ENCODE measurements around the gene ATL2.
"Not testable (repeated sequence)": the region's sequence is repeated elsewhere in the genome, so short reads cannot be mapped to it uniquely, and the experiment has no call there.

The ATL2 gene

DNA sequence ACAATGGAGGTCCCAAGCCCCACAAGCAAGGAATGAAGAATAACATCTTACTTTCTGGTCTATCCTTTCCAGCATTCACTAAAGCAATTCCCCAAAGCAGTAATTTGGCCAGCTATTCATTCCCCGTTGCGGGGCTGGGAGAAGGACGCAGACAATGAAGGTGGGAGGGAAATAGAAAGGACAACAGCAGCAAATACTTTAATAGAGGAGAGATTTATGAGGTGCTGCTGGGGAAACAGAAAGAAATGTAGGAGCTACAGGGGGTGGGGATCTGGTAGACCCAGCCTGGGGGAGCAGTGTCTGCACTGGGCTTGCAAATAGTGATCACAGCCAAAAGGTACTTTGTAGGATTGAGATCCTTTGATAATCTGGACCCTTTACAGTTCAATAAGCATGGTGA is 13.9 kb upstream of the ATL2 start:
- DNase-seq (ENCODE audit: low read depth), result no peak

DNA sequence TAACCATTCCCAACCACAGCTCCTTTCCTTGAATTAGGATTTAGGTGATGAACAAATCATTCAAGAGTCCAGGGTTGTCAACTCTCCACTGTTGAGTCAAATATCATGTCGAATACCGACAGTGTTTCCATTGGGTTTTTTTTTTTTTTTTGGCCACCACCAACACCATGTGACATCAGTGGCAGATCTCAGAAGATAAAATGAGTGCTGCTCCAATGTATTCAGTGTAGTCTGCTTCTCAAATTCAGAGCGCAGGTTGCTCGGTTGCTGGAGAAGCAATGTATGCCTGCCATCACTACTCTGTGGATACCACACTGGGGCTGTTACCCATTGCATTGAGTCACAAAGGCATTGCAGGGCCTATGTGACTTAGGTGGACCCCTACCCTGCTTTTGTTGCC is 10.8 kb upstream of the ATL2 start:
- DNase-seq (ENCODE audit: low read depth), result no peak

DNA sequence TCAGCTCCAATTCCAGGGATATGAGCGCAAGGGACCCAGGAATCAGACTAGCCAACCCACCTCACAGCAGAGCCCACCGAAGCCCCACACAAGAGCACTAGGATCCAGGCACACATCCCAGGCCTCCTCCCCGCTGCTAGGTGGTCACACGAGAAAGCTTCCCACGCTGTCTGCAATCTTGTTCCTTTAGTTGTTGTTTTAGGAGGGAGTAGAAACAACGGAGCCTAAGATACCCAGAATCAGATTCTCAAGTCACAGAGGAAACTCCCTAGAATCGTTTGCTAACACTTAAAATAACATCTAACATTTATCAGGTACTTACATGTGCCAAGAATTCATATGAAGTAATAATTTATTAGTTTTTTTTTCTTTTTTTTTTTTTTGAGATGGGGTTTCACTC is 9.7 kb upstream of the ATL2 start:
- DNase-seq (ENCODE audit: low read depth), result no peak

DNA sequence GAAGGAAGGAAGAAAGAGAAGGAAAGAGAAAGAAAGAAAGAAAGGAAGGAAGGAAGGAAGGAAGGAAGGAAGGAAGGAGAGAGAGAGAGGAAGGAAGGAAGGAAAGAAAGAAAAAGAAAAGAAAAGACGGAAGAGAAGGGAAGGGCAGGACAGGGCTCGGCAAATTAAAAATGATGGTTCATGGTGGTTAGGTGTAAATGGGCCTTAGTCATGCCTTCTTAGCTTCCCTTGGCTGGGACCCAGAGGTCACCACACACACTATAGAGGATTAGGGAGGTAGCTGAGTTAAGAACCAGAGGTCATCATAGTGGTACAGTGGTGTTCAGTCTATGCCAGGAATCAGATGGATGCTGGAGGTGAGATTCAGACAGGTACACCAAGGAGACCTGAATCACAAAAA is 9.3 kb upstream of the ATL2 start:
- DNase-seq (ENCODE audit: low read depth), result peak; percentile 12

DNA sequence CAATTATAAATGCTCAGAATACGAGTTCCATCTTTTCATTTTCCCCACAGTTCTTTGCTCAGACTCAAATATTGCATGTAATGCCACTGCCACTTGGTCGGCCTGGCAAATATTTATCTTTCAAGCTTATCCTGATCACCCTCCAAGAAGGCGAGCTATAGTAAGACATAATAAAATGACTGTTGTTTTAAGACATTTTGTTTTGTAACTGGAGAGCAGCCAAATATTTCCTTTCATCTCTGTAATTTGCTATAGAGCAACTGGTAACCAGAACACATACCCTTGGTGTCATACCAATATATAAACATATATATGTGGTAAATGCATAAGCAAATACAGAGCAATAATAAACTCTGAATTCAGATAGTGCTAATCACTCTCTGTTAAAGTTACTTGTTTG is 7.3 kb upstream of the ATL2 start:
- DNase-seq (ENCODE audit: low read depth), result no peak

DNA sequence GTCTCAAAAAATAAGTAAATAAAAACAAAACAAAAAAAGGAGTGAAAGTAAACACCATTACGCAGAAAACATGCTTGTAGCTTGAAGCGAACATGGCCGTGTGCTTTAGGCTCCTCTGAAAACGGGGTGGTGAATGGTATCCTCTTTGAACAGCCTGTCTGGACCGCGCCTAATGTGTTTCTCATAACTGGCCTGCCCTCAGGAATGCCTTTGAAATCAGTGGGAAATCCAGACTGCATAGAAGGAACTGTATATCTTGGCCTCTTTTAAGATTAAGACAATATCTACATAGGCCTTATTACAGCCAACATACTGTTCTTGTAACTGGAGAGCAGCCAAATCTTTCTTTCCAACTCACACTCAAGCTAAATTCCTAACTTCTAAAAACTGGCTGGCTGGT is 6.7 kb upstream of the ATL2 start:
- not testable (repeated sequence) for DNase-seq (ENCODE audit: low read depth)

DNA sequence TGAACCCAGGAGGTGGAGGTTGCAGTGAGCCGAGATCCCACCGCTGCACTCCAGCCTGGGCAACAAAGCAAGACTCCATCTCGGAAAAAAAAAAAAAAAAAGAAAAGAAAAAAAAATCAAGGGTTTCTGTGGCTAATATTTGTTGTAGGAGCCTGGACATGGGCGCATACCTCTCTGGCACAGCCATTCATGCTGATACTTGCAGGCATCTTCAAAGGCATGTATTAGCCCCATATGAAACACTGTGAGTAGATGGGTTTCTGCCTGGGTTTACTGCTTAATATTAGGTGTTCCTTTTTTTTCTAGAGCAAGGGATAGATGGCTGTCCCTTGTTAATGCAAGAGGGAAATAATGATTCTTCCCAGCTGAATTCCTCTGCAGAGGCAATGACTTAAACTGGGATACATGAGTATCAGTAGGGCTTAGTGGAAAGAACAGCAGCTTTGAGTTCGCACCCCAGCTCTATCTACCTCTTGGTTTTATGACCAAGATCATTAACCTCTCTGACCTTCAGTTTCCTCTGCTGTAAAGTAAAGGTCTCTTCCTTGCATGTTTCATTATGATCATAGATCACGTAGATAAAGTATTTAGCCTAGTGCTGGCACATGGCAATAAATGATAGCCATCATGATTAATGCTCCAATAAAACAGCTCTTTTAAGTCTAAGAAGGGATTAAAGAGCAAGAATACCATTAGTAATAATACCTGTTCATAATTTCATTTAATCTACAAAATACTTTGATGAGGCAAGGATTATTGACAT is 4.5 kb upstream of the ATL2 start:
- DNase-seq (ENCODE audit: low read depth), result no peak

DNA sequence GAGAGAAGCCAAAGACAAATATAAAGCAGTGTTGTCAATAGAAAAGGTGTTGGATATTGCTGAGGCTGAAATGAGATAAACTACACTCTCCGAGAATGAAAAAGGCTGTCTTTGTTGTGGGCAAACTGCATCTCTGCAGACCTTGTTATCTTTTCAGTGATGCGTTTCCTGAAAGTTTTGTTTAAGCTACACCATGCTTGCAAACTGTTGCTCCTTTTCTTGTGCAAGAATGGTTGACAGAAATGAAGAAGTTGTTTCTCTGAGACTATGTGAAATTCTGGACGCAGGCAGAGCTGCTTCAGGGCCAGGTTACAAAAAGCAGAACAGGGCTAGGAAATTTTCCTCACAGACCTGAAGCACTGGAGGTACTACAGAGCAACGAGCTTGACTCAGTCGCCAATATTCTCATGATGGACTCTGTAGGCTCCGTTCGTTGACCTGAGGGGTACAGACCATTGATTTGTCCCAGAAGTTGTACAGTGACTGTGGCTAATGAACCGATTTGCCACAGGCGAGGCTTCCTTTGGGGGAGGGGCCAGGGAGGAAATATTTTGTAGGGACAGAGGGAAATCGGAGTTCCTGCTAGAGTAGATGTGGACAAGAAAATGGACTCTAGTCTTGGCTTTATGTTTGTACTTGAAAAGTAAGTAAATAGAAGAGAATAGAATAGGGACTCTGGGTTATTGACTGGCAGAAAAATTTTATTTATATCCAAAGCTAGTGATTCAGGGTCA is 3.5 kb upstream of the ATL2 start:
- DNase-seq (ENCODE audit: low read depth), result no peak

DNA sequence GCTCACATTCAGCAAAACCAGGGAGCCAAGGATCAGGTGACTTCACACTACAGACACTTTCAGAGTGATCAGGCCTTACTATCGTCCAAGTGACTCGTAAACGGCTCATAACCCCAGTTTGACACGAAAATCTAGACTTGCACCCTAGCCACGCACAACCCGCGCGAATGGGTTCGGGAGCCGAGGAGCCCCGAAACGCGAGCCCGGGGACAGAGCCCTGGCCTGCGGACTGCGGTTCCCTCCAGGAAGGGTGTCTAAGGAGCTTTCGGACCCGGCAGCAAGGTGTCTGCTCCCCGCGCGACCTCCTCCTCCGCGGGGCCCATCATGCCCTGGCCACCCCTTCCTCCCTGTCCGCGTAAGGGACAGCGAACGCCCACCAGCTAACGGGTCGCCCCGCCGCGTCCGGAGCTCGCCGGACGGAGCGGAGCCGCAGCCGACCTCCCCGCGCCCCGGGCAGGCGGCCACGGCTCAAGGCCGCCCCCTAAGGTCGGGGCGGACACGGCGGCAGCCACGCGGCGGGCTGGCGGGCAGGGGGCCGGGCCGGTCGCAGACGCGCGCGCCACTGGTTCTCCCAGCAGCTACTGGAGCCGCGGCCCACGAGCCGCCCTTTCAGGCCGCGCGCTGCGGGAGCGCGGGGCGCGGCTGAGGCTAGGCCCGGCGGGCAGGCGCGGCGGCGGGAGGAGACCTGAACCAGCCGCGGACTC is 575 bp downstream of the ATL2 start:
- DNase-seq (ENCODE audit: low read depth), result peak; percentile 83

DNA sequence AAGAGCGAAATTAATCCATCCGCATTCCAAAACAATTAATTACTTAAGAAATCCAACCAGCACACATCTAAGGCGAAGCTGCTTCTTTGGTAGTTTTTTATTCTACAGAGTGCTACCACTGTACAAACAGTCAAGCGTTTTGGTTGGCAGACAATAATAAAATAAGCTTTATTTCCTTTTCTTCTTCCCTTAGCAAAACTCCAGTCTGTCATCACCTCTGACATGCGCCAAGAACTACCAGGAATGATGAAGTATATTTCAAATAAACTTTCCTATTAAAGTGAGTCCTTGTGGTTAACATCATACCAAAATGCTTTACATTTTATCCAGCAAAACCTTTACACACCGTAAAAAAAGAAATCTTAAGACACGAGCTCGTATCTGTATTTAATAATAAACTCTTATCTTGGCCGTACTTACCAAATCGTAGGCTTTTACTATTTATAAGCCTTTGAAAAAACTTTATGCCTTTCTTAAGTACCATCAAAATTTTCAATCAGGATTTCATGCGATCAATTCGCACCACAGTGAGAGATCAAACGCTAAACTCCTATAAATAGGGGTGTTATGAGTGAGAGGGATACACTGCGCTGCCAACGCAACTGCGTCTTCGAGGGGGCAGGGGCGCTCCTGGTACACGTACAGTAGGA is 1.3 kb downstream of the ATL2 start:
- peak; percentile 13 for DNase-seq (ENCODE audit: low read depth)

DNA sequence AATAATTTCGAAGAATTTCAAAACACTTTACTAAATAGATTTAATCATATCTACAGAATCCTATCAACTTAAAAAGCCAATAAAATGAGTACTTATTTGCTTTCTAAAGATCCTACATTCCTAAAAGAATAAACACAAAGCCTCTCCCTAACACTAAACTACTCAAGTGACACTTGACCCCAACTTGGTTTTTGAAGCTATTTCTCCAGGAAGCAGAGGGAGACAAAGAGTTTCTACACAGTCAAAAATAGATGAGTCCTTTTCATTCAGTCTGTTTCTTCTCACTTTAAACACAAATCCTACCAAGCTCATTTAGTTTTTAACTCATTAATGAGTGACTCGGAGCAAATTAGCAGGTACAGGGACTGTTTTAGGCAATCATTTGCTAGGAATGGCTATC is 2.1 kb downstream of the ATL2 start:
- no peak for DNase-seq (ENCODE audit: low read depth)

DNA sequence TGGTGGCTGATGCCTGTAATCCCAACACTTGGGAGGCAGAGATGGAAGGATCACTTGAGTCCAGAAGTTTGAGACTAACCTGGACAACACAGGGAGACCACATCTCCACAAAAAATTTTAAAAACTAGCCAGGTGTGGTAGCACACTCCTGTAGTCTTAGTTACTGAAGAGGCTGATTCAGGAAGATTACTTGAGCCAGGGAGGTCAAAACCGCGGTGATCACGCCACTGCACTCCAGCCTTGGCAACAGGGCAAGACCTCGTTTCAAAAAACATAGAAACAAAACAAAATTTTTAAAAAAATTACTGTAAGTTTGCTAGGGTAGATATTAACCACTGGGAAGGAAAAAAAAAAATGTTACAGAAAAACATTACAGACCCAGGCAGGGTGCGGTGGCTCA is 5.8 kb downstream of the ATL2 start:
- DNase-seq (ENCODE audit: low read depth), result no peak

DNA sequence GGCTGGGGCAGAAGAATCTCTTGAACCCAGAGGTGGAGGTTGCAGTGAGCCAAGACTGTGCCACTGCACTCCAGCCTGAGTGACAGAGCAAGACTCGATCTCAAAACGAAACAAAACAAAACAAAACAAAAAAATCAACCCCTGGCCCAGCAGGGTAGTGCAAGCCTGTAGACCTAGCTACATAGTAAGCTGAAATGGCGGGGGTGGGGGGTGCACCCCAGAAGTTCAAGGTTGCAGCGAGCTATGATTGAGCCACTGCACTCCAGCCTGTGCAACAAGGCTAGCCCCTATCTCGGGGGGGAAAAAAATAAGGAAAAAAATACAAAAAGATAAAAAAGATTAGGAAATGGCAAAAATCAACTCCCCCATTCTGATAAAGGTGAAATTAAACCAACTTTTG is 6.4 kb downstream of the ATL2 start:
- no peak for DNase-seq (ENCODE audit: low read depth)

DNA sequence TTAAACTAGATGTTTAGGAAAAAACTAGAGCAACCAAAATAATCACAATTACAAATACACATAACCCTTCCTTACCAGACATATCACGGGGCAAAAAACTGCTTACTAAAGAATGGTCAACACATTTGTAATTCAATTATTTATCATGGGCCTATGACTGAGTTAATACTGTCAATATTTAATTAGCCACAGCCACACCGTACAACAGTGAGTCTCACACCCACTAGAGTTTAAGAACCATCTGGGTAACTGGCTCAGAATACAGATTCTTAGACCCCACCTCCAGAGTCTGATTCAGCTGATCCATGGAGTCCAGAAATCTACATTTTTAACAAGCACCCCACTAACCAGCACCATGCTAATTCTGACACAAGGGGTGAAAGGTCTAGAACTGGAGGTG is 14.8 kb downstream of the ATL2 start:
- DNase-seq (ENCODE audit: low read depth), result no peak

DNA sequence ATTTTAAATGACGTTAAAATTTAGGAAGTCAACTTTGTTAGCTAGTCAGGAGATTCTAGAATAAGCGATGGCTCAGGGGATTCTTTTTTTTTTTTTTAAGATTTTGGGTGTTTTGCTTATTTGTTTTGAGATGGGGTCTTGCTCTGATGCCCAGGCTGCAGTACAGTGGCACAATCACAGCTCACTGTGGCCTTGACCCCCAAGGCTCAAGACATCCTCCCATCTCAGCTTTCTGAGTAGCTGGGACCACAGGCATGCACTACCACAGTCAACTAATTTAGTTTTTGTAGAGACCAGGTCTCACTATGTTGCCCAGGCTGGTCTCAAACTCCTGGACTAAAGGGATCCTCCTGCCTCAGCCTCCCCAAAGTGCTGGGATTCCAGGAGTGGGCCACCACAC is 16.9 kb downstream of the ATL2 start:
- no peak for DNase-seq (ENCODE audit: low read depth)

DNA sequence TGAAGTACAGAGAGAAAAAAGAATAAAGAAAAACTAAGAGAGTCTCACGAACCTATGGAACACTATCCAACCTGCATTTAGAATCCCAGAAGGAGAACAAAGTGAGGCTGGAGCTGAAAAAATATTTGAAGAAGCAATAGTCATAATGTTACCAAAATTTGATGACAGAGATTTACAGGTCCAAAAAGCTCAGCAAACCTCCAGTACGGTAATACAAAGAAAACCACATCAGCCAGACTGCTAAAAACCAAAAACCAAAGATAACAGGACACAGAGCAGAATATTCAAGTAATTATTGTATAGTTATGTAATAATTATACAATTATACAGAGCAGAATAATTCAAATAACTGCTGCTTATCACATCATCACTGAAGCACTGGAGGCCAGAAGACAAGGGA is 23.7 kb downstream of the ATL2 start:
- DNase-seq (ENCODE audit: low read depth), result no peak

DNA sequence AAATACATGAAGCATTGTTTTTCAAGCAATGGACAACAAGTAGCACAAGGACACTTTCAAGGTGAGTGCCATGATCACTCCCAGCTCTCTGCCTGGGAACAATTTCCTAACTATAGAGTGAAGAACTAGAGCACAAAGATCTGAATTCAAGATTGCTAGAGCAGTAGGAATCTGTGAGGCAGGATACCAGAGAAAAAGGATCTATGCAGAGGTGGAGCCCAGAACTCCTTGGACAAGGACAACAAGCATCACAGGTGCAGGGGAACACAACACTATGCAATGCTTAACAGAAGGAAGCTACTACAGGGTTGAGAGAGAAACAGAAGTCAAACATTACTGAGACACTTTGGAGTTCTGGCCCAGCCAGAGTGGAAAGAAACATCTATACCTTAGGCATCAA is 24.7 kb downstream of the ATL2 start:
- DNase-seq (ENCODE audit: low read depth), result no peak

DNA sequence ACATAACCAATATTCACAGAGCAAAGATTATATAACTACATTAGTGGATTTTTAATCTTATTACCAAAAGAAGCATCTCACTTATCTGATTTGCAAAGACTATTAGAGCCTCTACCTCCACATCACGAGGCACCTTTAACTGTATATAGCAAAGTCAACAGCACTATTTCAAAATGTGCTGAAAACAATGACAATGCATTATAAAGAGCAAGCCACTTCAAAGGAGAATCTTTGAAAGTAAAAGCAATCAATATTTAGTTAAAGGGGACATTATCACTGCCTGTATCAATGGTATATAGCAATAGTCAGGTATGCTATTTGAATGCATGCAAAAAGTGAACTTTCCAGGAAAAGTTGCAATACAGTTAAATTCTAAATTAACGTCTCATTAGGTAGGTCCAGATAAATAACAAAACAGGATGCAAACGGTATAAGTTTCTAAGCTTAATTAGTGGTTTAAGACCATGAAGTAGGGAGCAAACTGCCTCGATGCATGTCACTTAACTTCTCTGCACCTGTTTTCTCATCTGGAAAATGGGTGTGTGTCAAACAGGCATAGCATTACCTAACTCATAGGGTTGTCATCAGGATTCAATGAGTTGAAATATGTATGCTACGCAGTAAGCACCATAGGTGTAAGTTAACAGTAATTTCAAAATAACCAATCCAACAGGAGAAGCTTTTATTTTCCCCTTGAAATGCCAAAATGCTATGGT is 31.6 kb downstream of the ATL2 start:
- no peak for DNase-seq (ENCODE audit: low read depth)

DNA sequence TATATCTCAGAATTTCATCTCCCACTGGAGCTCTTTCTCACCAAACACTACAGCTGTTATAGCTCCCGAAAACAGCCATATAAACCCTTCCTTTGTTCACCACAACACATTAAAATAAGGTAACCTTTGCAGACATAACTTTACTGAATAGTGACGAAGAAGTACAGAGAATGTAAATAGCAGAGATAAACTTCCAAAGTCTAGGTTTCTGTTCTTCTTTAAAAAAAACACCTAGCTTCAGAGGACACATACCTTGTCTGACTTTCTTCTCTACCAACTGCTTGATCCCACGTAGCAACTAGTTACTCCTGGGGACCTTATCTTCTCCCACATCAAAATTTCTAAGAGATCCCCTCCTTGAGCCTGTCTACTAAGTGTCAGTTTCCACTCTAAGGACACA is 32.3 kb downstream of the ATL2 start:
- no peak for DNase-seq (ENCODE audit: low read depth)

DNA sequence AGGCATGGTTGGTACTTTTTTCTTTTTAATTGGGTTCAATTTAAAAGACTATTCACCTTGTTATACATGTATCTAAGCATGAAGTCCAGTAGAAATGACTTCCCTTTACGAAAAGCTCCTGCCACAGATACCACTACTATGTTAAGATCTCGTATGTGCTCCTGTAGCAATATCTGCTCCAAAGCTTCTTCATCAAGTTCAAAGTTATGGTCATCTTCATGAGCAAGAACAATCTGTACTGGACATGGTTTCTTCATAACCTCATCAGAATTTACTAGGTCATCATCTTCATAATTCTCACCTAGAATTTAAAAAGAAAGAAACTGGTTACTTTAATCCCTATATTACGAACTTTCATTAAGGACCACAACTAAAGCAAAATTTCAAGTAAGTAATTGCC is 33.9 kb downstream of the ATL2 start:
- DNase-seq (ENCODE audit: low read depth), result no peak

DNA sequence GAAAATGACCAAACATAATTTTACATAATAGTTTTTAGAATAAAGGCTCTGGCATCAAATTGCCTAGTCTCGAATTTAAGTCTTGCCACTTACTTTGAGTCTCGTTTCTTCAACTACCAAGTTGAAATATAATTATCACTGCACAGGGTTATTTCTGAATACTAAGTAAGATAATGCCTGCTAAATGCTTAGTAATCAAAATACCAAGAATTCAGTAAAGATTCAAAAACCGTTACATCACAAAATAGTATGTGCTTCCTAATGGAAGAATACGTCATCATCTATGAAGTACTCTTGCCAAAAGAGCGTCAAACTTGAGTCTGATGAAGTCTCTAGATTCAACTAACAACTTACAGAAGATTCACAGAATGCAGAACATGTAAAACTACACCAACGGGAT is 40.5 kb downstream of the ATL2 start:
- DNase-seq (ENCODE audit: low read depth), result no peak

DNA sequence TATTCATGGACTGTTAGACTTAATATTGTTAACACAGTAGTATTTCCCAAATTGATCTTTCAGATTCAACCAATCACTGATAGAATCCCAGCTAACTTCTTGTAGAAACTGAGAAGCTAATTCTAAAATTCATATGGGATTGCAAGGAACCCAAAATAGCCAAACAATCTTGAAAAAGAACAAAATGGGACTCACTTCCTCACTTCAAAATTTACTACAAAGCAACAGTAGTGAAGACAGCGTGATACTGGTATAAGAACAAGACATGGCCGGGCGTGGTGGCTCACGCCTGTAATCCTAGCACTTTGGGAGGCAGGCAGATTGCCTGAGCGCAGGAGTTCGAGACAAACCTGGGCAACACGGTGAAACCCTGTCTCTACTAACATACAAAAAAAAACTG is 46.3 kb downstream of the ATL2 start:
- DNase-seq (ENCODE audit: low read depth), result no peak
